HUES64 (cell line): Measurements from ENCODE around the gene PIGC.
A peak's percentile ranks its signal among the peaks of the same experiment; 100 is the strongest.
"Not testable (repeated sequence)": the region's sequence is repeated elsewhere in the genome, so short reads cannot be mapped to it uniquely, and the experiment has no call there.

ENCODE experiments used
- H3K27ac ChIP-seq: 2 replicates; pipeline ENCODE4 v1.7.0; 2013; ENCODE audit warnings: low read depth, low read length, inconsistent platforms
- H3K27me3 ChIP-seq: 2 replicates; pipeline ENCODE4 v1.6.1; 2013; ENCODE audit warnings: mild to moderate bottlenecking, low read length; ENCODE audit not compliant: insufficient read depth
- H3K36me3 ChIP-seq: 2 replicates; pipeline ENCODE4 v1.6.1; 2013; ENCODE audit warnings: mild to moderate bottlenecking, low read length; ENCODE audit not compliant: insufficient read depth
- H3K4me1 ChIP-seq: 2 replicates; pipeline ENCODE4 v1.6.1; 2013; ENCODE audit warnings: mild to moderate bottlenecking, low read length, moderate library complexity; ENCODE audit not compliant: insufficient read depth
- H3K4me3 ChIP-seq: 2 replicates; pipeline ENCODE4 v1.5.1; 2013; ENCODE audit warnings: mild to moderate bottlenecking, low read length, moderate library complexity
- H3K9ac ChIP-seq: 2 replicates; pipeline ENCODE4 v1.6.1; 2013; ENCODE audit warnings: mild to moderate bottlenecking, low read depth, low read length
- H3K9me3 ChIP-seq: 2 replicates; pipeline ENCODE4 v1.6.1; 2013; ENCODE audit warnings: low read depth, low read length; ENCODE audit not compliant: insufficient read depth
- WGBS: fragments of 150-250, 120-280 bp; methylation state at CpG from one replicate; pipeline ENCODE4 v1.1.7; 2013; ENCODE audit warnings: missing lambda C conversion rate; 5-methylcytosine and 5-hydroxymethylcytosine counted together

Gene PIGC

DNA sequence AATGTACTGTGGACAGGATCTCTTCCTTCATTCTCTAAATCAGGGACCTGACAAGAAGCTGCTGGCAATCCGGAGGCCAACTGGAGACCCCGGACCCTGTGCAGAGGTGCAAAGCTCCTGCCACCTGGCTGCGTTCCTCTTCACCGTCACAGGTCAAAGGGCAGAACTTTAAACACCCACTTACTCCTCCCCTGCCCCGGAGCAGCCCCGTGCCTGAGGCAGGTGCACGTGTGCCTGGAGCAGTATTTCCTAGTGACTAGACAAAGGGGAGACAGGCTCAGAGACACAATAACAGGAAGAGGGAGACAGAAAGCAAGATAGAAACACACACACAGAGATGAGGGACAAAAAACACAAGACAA is 6.6 kb upstream of the PIGC start:
- H3K27ac ChIP-seq: no peak overlapping the region
- peaks cover 3% of the 10 kb centered on the region; the same call in 1 of the 2 replicates for H3K4me1 ChIP-seq
- no peaks in the 10 kb centered on the region for H3K36me3 ChIP-seq
- no peaks in the 10 kb centered on the region for H3K27me3 ChIP-seq
- H3K4me3 ChIP-seq: no peak overlapping the region
- WGBS: 83% methylated on average over 7 of the region's 7 CpGs
- no peak overlapping the region for H3K9ac ChIP-seq
- no peaks in the 10 kb centered on the region for H3K9me3 ChIP-seq

DNA sequence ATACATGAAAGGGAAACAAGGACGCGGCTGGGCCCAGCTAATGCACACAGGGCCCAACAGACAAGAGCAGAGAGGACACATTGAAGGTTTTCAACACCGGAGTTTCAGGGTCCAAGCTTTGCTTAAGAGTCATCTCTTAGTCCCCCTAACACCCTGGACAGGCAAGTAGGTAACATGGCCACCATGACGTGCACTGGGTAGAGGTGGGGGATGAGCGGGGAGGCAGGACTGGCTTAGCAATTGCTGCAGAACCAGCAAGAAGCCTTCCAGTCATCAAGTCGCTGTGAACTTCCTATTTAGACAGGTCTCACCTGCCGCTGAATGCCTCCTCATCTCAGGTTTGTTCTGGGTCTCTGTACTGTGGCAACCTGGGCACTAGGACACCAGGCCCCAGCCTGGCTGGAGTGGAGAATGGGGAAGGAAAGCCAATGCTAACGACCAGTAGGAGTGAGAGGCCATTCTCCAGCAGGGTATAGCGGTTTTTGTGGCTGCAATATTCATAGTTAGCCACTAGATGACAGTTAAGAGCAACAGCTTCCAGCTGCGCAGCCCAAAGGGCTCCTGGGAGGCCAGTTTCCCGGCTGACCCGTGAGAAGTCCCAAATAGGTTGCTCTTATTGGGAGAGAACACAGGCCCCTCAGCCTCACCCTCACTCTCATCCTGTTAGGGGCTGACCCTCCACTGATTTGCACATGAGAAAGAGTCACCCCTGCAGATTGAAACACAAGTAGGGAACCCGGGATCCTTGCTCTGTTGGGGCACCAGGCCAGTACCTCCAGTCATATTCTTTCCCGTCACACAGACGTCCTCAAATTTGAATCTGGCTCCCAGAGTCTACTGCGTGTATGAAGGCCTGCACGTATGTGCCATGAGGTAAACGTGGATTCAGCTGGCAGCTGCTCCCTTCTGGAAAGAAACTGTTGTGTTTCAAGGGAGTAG is 6.0 kb upstream of the PIGC start:
- Histone ChIP-seq H3K27me3 (no peaks in the 10 kb centered on the region), H3K9ac (no peak overlapping the region), H3K4me1 (peaks cover 3% of the 10 kb centered on the region; the same call in 1 of the 2 replicates), H3K27ac (no peak overlapping the region), H3K4me3 (no peak overlapping the region), H3K36me3 (no peaks in the 10 kb centered on the region), H3K9me3 (no peaks in the 10 kb centered on the region)
- WGBS: 67% methylated on average over 18 of the region's 18 CpGs

DNA sequence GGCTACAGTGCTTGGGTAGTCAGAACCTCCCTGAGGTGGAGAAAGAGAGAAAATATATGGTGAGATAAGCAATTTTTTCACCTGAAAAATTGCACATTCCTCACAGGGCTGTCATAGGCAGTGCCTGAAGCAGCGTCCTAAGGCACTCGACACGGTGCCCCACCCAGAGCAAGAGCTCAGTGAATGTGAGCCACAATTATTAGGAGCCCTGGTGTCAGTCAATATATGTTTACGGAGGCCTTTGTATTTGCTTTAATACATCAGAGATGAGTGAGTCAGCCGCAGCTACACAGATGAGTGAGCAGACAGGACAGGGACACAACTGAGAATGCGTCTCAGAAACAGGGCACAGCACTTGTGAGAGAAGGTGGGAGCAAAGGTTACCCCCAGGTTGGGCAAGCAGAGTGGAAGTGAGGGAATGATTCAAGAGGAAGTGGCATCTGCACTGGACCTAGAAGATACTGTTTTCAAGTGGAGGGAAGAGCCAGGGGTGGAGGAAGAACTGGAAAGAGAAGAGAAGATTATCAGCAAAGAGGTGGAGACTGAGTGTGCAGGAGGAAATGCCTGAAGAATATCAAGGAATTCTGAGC is 5.2 kb upstream of the PIGC start:
- H3K4me1 ChIP-seq: peaks cover 3% of the 10 kb centered on the region; the same call in 1 of the 2 replicates
- no peaks in the 10 kb centered on the region for H3K27me3 ChIP-seq
- WGBS: 95% methylated on average over 6 of the region's 6 CpGs
- no peak overlapping the region for H3K9ac ChIP-seq
- H3K9me3 ChIP-seq: no peaks in the 10 kb centered on the region
- no peak overlapping the region for H3K4me3 ChIP-seq
- no peaks in the 10 kb centered on the region for H3K36me3 ChIP-seq
- no peak overlapping the region for H3K27ac ChIP-seq

DNA sequence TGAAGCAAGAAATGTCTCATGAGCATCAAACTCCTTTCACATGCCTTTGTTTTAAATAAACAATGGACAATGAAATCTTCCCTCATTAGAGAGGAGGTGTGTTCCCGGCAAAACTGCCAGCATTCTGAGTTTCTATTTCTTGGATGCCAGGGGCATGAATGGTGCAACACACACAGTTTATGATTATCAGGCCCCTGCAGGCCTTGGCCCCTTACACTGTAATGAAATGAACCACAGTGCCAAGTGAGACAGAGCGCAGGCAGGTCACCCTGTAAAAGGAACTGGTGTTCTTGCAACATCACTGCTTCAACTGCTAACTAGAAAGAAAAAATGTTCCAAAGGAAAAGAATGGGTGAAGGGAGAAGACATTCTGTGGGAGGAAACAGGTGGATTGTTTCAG is 3.8 kb upstream of the PIGC start:
- no peak overlapping the region for H3K4me3 ChIP-seq
- no peaks in the 10 kb centered on the region for H3K36me3 ChIP-seq
- no peaks in the 10 kb centered on the region for H3K9me3 ChIP-seq
- 93% methylated on average over 2 of the region's 2 CpGs for WGBS
- peaks cover 8% of the 10 kb centered on the region; the same call in 1 of the 2 replicates for H3K4me1 ChIP-seq
- no peak overlapping the region for H3K27ac ChIP-seq
- H3K9ac ChIP-seq: no peak overlapping the region
- no peaks in the 10 kb centered on the region for H3K27me3 ChIP-seq

DNA sequence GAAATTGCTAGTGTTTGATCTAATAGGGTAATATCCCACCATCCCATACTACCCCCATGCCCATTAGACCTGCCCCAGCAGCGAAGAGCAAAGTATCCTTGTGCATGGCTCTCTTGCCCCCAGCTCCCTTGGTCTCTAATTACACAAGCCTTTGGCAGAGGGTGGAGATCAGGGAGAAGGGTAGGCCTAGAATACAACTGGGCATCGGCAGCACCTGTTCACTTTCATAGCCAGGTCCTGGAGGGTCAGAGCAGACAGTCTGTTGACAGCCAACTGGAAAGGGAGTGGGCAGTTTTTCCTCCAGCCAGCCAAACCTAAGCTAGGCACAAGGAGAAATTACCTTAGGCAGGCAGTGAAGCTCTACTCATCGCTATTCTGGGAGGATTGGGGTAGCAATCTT is 2.7 kb upstream of the PIGC start:
- H3K36me3 ChIP-seq: peaks cover 9% of the 10 kb centered on the region
- no peaks in the 10 kb centered on the region for H3K27me3 ChIP-seq
- no peak overlapping the region for H3K27ac ChIP-seq
- no peak overlapping the region for H3K4me3 ChIP-seq
- peaks cover 8% of the 10 kb centered on the region; the same call in 1 of the 2 replicates for H3K4me1 ChIP-seq
- H3K9ac ChIP-seq: no peak overlapping the region
- WGBS: 87% methylated on average over 2 of the region's 3 CpGs
- no peaks in the 10 kb centered on the region for H3K9me3 ChIP-seq

DNA sequence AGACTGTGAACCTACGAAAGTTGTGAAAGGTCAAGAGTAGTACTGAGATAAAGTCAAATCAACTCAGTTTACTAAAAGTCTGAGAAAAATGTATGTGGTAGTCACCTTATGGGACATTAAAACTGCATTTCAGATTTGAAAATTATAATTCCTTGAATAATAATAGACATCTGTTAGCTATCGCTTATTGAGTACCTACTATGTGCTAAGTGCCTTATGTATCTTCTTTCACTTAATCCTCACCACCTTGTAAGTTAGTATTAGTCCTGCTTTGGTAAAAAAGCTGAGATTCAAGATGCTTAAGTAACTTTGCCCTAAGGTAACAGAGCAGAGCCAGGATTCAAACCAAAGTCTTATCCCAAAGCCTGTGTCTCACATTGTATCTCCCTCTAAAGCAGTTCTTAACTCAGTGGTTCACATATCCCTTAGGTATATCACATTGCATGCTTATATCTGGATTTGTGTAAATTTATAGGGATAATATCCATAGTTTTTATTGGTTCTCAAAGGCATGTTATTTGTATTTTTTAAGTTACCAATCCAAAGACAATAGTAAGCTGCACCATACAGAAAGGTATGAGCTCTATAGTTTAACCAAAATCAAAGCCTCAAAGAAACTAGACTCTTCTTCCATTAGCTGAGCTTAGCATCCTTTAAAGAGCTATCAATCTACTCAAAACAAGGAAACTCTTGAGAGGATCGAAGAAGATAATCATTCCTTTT is 865 bp downstream of the PIGC start:
- H3K9ac ChIP-seq: peak overlapping the region; percentile 93
- no peaks in the 10 kb centered on the region for H3K9me3 ChIP-seq
- H3K4me1 ChIP-seq: peaks cover 6% of the 10 kb centered on the region; the same call in 1 of the 2 replicates
- H3K4me3 ChIP-seq: peak overlapping the region; percentile 93
- peak overlapping the region; percentile 50; the same call in 1 of the 2 replicates for H3K27ac ChIP-seq
- WGBS: 93% methylated on average over 2 of the region's 3 CpGs
- no peaks in the 10 kb centered on the region for H3K27me3 ChIP-seq
- peaks cover 10% of the 10 kb centered on the region for H3K36me3 ChIP-seq

DNA sequence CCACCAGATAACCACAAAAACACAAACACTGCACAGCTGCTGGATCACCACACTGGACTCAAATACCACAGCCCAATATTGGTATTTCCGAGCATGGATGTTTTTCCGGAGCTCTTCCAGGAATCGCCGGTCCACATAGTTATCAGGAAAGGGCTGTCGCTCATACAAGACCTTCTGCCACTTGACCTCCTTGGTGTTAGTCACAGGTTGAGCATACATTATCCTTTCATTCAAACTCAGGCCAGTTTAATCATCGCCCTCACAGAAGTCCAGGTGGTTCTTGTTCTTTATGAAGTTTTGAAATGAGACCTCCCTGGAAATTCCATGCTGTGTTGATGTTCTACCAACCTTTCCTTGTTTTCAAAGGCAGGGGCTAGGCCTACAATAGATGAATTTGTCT is 1.5 kb downstream of the PIGC start:
- Histone ChIP-seq H3K9ac (no peak overlapping the region), H3K4me3 (0 out of 2 replicates have a peak overlapping the region, but pooled peaks have one; percentile 93), H3K27me3 (no peaks in the 10 kb centered on the region), H3K36me3 (peaks cover 10% of the 10 kb centered on the region), H3K4me1 (peaks cover 6% of the 10 kb centered on the region; the same call in 1 of the 2 replicates), H3K27ac (no peak overlapping the region), H3K9me3 (no peaks in the 10 kb centered on the region)
- WGBS: 98% methylated on average over 6 of the region's 6 CpGs

DNA sequence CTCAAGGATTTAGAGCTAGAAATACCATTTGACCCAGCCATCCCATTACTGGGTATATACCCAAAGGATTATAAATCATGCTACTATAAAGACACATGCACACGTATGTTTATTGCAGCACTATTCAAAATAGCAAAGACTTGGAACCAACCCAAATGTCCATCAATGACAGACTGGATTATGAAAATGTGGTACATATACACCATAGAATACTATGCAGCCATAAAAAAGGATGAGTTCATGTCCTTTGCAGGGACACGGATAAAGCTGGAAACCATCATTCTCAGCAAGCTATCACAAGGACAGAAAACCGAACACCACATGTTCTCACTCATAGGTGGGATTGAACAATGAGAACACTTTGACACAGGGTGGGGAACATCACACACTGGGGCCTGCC is 6.7 kb downstream of the PIGC start:
- no CpG with 5 or more reads among the region's 3 CpGs for WGBS

DNA sequence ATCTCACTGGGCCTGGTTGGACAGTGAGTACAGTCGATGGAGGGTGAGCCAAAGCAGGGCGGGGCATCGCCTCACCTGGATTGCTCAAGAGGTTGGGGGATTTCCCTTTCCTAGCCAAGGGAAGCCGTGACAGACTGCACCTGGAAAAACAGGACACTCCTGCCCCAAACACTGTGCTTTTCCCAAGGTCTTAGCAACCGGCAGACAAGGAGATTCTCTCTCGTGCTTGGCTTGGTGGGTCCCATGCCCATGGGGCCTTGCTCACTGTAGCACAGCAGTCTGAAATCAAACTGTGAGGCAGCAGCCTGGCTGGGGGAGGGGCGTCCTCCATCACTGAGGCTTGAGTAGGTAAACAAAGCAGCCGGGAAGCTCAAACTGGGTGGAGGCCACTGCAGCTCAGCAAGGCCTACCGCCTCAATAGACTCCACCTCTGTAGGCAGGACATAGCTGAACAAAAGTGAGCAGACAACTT is 12.1 kb downstream of the PIGC start:
- H3K9ac ChIP-seq: peak overlapping the region; percentile 40; the same call in 1 of the 2 replicates
- no peak overlapping the region for H3K27ac ChIP-seq
- 79% methylated on average over 9 of the region's 9 CpGs for WGBS

More for the DNA sequence above, 6.7 kb downstream of the PIGC start:
- H3K27ac ChIP-seq, H3K9ac ChIP-seq, H3K4me1 ChIP-seq, H3K9me3 ChIP-seq, H3K4me3 ChIP-seq, H3K36me3 ChIP-seq, H3K27me3 ChIP-seq: not testable (repeated sequence)

DNA sequence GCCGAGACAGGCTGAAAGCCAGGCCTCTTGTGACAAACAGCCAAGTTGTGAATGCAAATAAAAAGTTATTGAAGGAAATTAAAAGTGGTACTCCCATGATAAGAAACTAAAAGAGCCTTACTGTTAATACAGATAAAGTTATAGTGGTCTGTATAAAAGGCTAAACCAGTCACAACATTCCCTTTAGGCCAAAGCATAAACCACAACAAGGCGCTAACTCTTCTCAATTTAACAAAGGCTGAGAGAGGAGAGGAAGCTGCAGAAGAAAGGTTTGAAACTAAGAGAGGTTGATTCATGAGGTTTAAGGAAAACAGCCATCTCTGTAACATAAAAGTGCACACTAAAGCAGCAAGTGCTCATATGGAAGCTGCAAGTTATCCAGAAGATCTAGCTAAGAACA is 12.7 kb downstream of the PIGC start:
- Histone ChIP-seq H3K9ac (no peak overlapping the region), H3K27ac (no peak overlapping the region), H3K36me3 (no peaks in the 10 kb centered on the region), H3K9me3 (no peaks in the 10 kb centered on the region), H3K27me3 (no peaks in the 10 kb centered on the region), H3K4me1 (peaks cover 7% of the 10 kb centered on the region), H3K4me3 (no peak overlapping the region)
- 92% methylated on average over 1 of the region's 2 CpGs for WGBS

More for the DNA sequence above, 12.1 kb downstream of the PIGC start:
- H3K36me3 ChIP-seq: no peaks in the 10 kb centered on the region
- H3K4me1 ChIP-seq: peaks cover 6% of the 10 kb centered on the region; the same call in 1 of the 2 replicates
- H3K9me3 ChIP-seq: no peaks in the 10 kb centered on the region
- H3K27me3 ChIP-seq: no peaks in the 10 kb centered on the region
- no peak overlapping the region for H3K4me3 ChIP-seq

DNA sequence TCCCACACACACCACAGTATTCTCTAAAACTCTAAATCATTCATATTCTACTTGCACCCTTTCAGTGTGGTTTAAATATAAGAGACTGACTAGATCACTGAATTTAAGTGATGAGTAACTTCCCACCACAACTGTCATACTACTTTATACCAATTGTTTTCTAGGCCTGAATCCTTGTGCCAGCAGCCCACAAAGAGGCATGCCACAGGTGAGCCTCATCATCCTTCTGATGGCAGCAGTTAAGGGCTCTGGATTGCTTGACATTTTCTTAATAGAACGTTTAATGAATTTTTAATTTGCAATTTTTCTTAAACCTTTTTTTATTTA is 13.8 kb downstream of the PIGC start:
- no peak overlapping the region for H3K4me3 ChIP-seq
- H3K9ac ChIP-seq: no peak overlapping the region
- no peaks in the 10 kb centered on the region for H3K9me3 ChIP-seq
- no peaks in the 10 kb centered on the region for H3K27me3 ChIP-seq
- no CpG with 5 or more reads among the region's 1 CpG for WGBS
- H3K4me1 ChIP-seq: peaks cover 12% of the 10 kb centered on the region
- H3K36me3 ChIP-seq: no peaks in the 10 kb centered on the region
- no peak overlapping the region for H3K27ac ChIP-seq
